Activated CD4-positive, alpha-beta T cell treated with anti-CD3 and anti-CD28 coated beads, Interleukin-2, amount 10 ng/mL, durations not matched to agents 24 days and 14 days (primary cell): Measurements from ENCODE around the gene ARID2. TPM values are rescaled to one million over a fixed set of nuclear protein-coding genes. Genes with fewer than 3 reads are reported as not detected.

Experiments used
- DNase-seq: peaks from one replicate; pipeline ENCODE4 v3.0.0; 2022
- H3K27ac Mint-ChIP-seq: one replicate; pipeline ENCODE4 v1.8.0; 2022; ENCODE audit warnings: mild to moderate bottlenecking, mixed read lengths
- H3K27me3 Mint-ChIP-seq: one replicate; pipeline ENCODE4 v1.8.0; 2022; ENCODE audit warnings: mixed read lengths
- H3K36me3 Mint-ChIP-seq: one replicate; pipeline ENCODE4 v1.8.0; 2022; ENCODE audit warnings: low read depth, mild to moderate bottlenecking, mixed read lengths
- H3K4me1 Mint-ChIP-seq: one replicate; pipeline ENCODE4 v1.8.0; 2021; ENCODE audit warnings: mixed read lengths
- H3K4me3 Mint-ChIP-seq: one replicate; pipeline ENCODE4 v1.8.0; 2022; ENCODE audit warnings: mild to moderate bottlenecking, moderate library complexity, mixed read lengths
- H3K9me3 Mint-ChIP-seq: one replicate; pipeline ENCODE4 v1.8.0; 2021; ENCODE audit warnings: mixed read lengths
- intact Hi-C: fragments of 100-400 bp; cut with micrococcal nuclease; formaldehyde crosslinking; loops from one replicate; pipeline ENCODE4 v1.15.1; 2023
- total RNA-seq: library from RNA; stranded (reverse); gene quantifications from 2 replicates; pipeline ENCODE4 v1.2.3, GENCODE V29; 2022

ARID2 gene
- total RNA-seq, 1 donor from 2014 or later = 36.4 TPM

DNA sequence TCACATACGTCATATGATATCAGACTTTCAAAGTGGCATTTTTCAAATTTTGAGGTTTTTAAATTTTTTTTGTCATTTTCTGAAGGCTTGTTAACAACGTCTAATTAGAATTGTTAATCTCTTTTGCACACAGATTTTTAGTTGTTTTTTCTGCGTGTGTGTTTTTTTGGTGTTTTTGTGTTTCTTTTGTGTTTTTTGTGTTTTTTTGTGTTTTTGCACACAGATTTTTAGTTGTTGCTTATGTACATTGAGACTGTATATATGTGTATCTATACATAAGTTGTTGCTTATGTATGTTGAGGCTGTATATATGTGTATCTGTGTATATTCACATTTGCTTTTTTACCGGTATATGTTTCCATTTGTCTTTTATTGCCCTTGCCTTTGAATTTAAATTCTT is 30.8 kb downstream of the ARID2 start:
- Mint-ChIP-seq H3K36me3 (peaks cover 2% of the 10 kb centered on the region), H3K4me3 (no peak overlapping the region), H3K4me1 (peaks cover 8% of the 10 kb centered on the region), H3K9me3 (no peaks in the 10 kb centered on the region), H3K27ac (no peak overlapping the region), H3K27me3 (no peaks in the 10 kb centered on the region)
- intact Hi-C loops = no loop called here
- no peak for DNase-seq

DNA sequence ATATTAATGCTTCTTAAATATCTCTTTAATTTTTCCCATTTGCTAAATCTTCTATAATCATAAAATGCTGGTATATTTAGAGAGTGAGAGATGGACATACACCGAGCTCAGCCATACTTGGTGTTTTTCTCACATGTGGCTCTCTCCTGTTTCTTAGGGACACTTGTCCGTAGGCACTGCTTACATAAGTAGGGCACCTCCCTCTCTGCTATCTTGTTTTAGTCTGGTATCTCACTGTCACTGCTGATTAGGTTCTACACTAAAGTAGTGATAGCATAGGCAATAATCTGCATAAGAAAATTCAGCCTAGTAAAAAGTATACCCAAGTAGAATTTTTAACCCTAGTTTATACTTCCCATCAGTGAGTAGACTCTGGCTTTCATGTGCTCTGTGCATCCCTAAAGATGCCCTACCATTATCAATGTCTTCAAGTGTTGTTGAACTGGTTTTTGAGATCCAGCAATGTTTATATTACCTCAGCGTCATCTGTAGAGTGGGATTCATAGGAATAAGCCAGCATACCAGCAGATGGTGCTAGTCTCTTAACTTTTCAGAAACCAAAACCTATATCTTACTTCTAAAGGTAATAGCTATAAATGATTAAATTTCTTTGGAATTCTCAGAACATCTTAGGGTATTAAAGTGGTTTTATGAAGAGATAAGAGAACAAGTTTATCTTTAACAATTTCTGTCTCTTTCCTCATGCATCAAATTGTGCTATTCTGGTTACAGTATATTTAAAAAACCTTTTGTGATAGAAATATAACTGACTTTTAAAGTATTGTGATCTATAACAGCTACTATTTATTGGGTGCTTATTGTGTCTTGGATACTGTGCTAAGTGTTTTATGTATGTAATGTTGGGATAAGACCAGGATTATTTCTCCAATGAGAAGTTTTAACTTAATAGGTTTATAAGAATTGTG is 32.9 kb downstream of the ARID2 start:
- DNase-seq = peak; percentile 61
- H3K4me3 Mint-ChIP-seq = no peak overlapping the region
- H3K27ac Mint-ChIP-seq = no peak overlapping the region
- H3K27me3 Mint-ChIP-seq = no peaks in the 10 kb centered on the region
- H3K4me1 Mint-ChIP-seq = peaks cover 6% of the 10 kb centered on the region
- intact Hi-C loops = no loop called here
- peaks cover 5% of the 10 kb centered on the region for H3K9me3 Mint-ChIP-seq
- peaks cover 10% of the 10 kb centered on the region for H3K36me3 Mint-ChIP-seq

DNA sequence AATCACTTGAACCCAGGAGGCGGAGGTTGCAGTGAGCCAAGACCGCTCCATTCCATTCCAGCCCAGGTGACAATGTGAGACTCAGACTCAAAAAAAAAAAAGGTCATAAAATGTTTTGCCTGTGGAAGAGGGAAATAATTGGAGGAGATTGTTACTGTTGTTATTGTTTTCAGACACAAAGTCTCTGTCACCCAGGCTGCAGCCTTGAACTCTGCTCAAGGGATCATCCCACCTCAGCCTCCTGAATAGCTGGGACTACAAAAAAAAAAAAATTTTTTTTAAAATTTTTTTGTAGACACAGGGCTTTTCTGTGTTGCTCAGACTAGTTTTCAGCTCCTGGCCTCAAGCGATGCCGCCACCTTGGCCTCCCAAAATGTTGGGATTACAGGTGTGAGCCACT is 33.9 kb downstream of the ARID2 start:
- Mint-ChIP-seq H3K4me1 (peaks cover 9% of the 10 kb centered on the region), H3K36me3 (peaks cover 16% of the 10 kb centered on the region), H3K9me3 (peaks cover 11% of the 10 kb centered on the region), H3K27me3 (no peaks in the 10 kb centered on the region), H3K27ac (no peak overlapping the region), H3K4me3 (no peak overlapping the region)
- DNase-seq = no peak
- intact Hi-C loops = no loop called here

DNA sequence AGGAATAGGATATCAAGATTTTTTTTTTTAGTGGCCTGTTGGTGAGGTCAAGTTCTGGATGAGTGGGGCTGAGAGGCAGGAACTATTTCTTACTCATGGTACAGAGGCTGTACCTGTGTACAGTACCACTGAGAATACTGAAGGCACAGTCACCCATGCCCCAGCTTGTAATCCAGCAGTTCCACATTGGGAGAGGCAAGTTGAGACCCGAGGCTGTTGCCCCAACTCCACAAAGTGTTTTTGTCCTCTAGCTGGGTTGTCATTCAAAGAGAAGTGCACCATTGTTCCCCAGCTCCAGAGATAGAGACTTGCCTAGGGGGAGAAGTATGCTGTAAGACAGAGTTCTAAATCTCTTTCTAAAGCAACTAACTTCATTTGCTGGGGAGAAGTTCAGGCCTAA is 38.7 kb downstream of the ARID2 start:
- H3K27ac Mint-ChIP-seq = no peak overlapping the region
- no peak for DNase-seq

DNA sequence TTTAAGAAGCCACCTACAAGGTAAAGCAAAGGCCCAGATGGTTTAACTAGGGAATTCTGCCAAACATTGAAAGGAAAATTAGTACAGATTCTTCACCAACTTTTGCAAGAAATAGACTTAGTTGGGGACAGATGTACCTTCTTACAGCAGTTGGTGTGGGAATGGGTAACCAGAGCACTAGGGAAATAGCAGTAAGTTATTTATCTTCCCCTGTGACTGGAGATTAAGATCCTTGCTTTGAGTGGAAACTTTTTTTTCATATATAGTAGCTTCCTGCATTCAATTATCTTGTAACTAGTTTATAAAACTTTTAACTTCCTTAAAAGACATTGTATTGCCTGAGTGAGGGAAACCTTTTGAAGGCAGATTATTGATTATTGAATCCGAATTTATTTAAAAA is 44.2 kb downstream of the ARID2 start:
- H3K4me3 Mint-ChIP-seq = no peak overlapping the region

More for the DNA sequence above, 38.7 kb downstream of the ARID2 start:
- H3K36me3 Mint-ChIP-seq = peaks cover 30% of the 10 kb centered on the region
- intact Hi-C loops = no loop called here
- peaks cover 13% of the 10 kb centered on the region for H3K4me1 Mint-ChIP-seq
- H3K4me3 Mint-ChIP-seq = no peak overlapping the region
- peaks cover 21% of the 10 kb centered on the region for H3K9me3 Mint-ChIP-seq
- H3K27me3 Mint-ChIP-seq = no peaks in the 10 kb centered on the region

DNA sequence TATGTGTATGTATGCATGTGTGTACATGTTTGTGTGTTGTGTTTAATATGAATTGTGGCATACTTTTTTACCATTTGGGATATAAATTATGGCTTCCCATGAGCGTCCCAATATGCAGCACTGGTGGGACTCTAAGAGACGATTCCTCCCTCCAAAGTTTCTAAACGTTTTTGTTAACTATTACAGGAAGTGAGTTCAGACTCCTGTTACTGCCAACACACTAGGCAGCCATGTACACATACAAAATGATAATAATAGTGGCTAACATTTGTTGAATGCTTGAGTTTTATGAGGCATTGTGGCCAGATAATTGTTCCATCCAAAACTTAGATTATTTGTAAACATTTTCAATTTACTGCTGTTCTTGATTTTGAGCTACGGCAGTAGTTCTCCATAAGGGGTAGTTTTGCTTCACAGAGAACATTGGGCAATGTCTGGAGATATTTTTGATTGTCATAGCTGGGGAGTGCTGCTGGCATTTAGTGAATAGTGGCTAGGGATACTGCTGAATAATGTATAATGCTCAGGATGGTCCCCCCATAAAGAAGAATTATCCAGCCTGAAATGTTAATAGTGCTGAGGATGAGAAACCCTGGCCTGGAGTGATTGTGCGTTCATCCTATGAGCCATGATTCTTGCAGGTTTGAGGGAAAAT is 45.1 kb downstream of the ARID2 start:
- H3K4me1 Mint-ChIP-seq = peaks cover 8% of the 10 kb centered on the region
- no peak for DNase-seq
- H3K36me3 Mint-ChIP-seq = peaks cover 5% of the 10 kb centered on the region
- peaks cover 1% of the 10 kb centered on the region for H3K9me3 Mint-ChIP-seq
- intact Hi-C loops = no loop called here
- no peaks in the 10 kb centered on the region for H3K27me3 Mint-ChIP-seq
- H3K27ac Mint-ChIP-seq = no peak overlapping the region
- H3K4me3 Mint-ChIP-seq = no peak overlapping the region

More for the DNA sequence above, 44.2 kb downstream of the ARID2 start:
- H3K36me3 Mint-ChIP-seq = peaks cover 12% of the 10 kb centered on the region
- no peak for DNase-seq
- intact Hi-C loops = no loop called here
- no peak overlapping the region for H3K27ac Mint-ChIP-seq
- peaks cover 8% of the 10 kb centered on the region for H3K4me1 Mint-ChIP-seq
- H3K27me3 Mint-ChIP-seq = no peaks in the 10 kb centered on the region
- peaks cover 7% of the 10 kb centered on the region for H3K9me3 Mint-ChIP-seq

DNA sequence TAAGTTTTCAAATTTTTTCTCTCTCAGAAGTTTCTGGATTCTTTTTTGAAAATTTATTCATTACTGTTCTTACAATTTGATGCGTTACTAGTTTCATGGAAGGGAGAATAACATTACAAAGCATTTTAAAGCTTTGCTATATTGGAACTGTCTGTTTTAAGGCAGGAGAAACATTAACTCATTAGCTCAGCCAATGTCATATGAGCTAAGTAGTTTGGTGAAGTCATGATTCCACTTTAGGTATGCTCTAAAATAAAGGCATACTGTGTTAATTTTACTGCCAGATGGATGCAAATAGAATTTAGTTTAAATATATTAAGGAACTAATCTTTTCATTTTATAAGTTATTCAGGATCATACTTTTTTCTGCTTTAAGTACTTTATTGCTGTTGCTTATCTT is 46.0 kb downstream of the ARID2 start:
- intact Hi-C loops = no loop called here
- no peak for DNase-seq
- H3K4me3 Mint-ChIP-seq = no peak overlapping the region

DNA sequence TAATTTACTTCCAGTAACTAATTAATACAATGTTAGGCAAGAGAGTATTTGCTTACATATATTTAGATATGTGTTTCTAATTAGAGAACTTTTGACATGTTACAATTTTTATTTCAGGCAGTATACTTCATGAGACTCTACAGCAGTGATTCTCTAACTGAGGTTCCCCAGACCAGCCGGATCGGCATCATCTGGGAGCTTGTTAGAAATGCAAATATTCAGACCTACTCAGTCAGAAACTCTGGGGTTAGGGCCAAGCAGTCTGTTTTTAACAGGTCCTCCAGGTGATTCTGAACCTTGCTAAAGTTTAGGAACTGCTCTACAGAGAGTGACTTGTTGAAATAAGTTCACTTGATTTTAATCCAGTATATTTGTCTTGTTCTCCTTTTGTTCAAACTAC is 46.5 kb downstream of the ARID2 start:
- Mint-ChIP-seq H3K27ac (no peak overlapping the region), H3K4me3 (no peak overlapping the region), H3K4me1 (peaks cover 6% of the 10 kb centered on the region), H3K27me3 (no peaks in the 10 kb centered on the region), H3K36me3 (peaks cover 2% of the 10 kb centered on the region), H3K9me3 (no peaks in the 10 kb centered on the region)
- DNase-seq = no peak
- intact Hi-C loops = no loop called here

More for the DNA sequence above, 46.0 kb downstream of the ARID2 start:
- peaks cover 8% of the 10 kb centered on the region for H3K4me1 Mint-ChIP-seq
- no peaks in the 10 kb centered on the region for H3K27me3 Mint-ChIP-seq
- no peak overlapping the region for H3K27ac Mint-ChIP-seq
- H3K36me3 Mint-ChIP-seq = peaks cover 3% of the 10 kb centered on the region
- H3K9me3 Mint-ChIP-seq = no peaks in the 10 kb centered on the region

DNA sequence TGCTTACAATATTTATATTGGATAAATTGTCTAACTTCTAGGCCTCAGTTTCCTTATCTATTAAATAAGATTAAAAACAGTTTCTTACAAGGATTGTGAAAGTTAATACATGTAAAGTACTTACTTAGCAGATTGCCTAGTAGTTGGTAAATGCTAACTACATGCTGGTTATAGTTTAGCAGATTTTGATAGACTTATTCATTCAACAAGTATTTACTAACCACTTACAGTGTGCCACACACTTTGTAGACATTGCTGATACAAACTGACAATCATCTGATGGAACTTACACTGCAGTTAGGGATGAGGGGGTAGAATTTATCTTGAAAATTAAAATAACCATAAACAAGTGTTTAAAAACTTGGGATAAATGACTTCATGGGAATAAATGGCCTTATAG is 50.4 kb downstream of the ARID2 start:
- Mint-ChIP-seq H3K27ac (no peak overlapping the region), H3K4me3 (no peak overlapping the region), H3K36me3 (peaks cover 2% of the 10 kb centered on the region), H3K9me3 (no peaks in the 10 kb centered on the region), H3K27me3 (no peaks in the 10 kb centered on the region), H3K4me1 (peaks cover 1% of the 10 kb centered on the region)
- intact Hi-C loops = no loop called here
- DNase-seq = no peak

DNA sequence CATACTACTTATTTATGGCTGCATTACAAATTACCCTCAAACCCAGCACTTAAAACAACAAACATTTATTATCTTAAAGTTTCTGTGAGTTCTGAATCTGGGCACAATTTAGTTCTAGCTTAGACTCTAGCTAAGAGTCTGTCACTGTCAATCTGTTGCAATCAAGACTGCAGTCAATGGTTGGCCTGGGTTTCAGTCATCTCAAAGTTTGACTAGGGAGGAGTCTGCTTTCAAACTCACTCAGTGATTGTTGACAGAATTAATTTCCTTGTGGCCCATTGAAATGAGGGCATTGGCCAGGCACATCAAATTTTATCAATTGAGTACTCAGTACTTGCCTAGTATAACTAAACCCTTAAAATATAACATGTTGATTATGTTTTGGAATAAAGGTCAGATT is 51.6 kb downstream of the ARID2 start:
- Mint-ChIP-seq H3K27ac (no peak overlapping the region), H3K27me3 (no peaks in the 10 kb centered on the region), H3K9me3 (no peaks in the 10 kb centered on the region), H3K4me3 (no peak overlapping the region), H3K36me3 (peaks cover 2% of the 10 kb centered on the region), H3K4me1 (no peaks in the 10 kb centered on the region)
- no peak for DNase-seq
- intact Hi-C loops = no loop called here

DNA sequence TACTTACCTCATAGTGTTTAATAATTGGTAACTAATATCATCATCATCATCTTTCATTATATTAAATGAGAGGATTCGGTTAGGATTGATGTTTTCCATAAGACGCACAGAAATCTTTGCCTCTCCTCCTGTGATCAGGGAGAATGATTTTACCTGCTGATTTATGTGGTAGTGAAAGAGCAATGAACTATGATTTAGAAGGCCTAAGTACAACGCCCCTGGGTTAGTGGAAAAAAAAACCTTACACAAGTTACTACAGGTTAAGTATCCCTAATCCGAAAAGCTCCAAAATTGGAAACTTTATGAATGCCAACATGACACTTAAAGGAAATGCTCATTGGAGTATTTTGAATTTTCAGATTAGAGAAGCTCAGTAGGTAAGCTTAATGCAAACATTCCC is 55.8 kb downstream of the ARID2 start:
- Mint-ChIP-seq H3K4me1 (no peaks in the 10 kb centered on the region), H3K4me3 (no peak overlapping the region), H3K36me3 (no peaks in the 10 kb centered on the region), H3K27ac (no peak overlapping the region), H3K9me3 (no peaks in the 10 kb centered on the region), H3K27me3 (no peaks in the 10 kb centered on the region)
- DNase-seq = no peak
- intact Hi-C loops = no loop called here

DNA sequence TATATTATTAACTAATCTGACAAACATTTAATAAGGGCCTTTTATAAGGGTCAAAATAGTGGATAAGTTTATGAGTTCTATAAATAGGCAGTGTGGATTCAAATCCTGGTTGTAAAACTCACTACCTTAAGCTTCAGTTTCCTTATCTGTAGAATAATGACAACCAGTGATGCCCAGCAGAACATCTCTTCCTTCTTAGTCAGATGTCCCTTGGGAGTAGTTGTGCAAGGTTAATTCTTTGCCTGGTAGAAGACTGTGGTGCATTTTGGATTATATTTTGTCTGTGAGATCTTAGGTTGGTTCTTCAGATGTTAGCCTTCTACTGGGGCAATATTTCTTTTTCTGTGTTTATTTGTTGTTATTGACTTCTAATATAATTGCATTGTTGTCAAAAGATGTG is 59.5 kb downstream of the ARID2 start:
- no peaks in the 10 kb centered on the region for H3K4me1 Mint-ChIP-seq
- DNase-seq = no peak
- intact Hi-C loops = no loop called here
- no peaks in the 10 kb centered on the region for H3K9me3 Mint-ChIP-seq
- H3K4me3 Mint-ChIP-seq = no peak overlapping the region
- H3K27me3 Mint-ChIP-seq = no peaks in the 10 kb centered on the region
- H3K36me3 Mint-ChIP-seq = peaks cover 3% of the 10 kb centered on the region
- no peak overlapping the region for H3K27ac Mint-ChIP-seq

DNA sequence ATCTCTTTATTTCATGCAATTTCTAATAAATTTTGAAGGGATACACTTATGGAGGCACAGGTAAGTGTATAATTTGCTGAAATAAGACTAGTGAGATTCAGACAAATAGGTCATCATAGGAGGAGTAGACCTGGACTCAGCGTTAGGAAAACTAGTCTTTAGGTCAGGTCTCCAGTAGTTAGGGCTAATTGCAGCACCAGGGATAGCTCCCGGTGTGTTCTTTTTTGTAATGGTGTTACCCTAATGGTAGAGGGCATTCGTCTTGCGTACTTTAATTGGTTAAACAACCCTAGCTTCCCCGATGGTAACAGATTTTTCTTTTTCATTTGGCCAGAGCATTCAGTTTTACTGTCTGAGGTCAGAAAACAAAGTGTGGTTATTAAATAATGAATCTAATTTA is 64.9 kb downstream of the ARID2 start:
- no peaks in the 10 kb centered on the region for H3K4me1 Mint-ChIP-seq
- intact Hi-C loops = no loop called here
- H3K4me3 Mint-ChIP-seq = no peak overlapping the region
- no peak for DNase-seq
- no peak overlapping the region for H3K27ac Mint-ChIP-seq
- H3K9me3 Mint-ChIP-seq = no peaks in the 10 kb centered on the region
- H3K27me3 Mint-ChIP-seq = no peaks in the 10 kb centered on the region
- peaks cover 10% of the 10 kb centered on the region for H3K36me3 Mint-ChIP-seq

DNA sequence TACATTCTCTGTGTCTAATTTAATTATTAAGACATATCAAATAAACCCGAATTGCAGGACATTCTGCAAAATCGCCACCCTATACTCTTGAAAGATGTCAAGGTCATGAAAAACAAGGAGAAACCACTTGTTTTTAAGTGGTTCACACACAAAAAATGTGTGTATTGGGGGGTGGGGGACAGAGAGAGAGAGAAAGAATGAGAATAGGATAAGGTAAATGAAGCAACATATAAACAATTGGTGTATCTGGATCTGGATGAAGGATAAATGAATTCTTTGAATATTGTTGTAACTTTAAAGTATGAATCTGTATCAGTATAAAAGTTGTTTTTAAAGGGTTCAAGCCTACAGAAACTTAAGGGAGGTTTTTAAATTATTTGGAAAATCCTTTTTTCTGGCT is 72.1 kb downstream of the ARID2 start:
- H3K9me3 Mint-ChIP-seq = peaks cover 4% of the 10 kb centered on the region
- intact Hi-C loops = no loop called here
- H3K36me3 Mint-ChIP-seq = peaks cover 19% of the 10 kb centered on the region
- H3K4me3 Mint-ChIP-seq = no peak overlapping the region
- H3K27me3 Mint-ChIP-seq = no peaks in the 10 kb centered on the region
- DNase-seq = no peak
- peaks cover 12% of the 10 kb centered on the region for H3K4me1 Mint-ChIP-seq
- H3K27ac Mint-ChIP-seq = no peak overlapping the region
